ENCODE data around the gene AFDN. TPM values are rescaled to one million over a fixed set of nuclear protein-coding genes. Genes with fewer than 3 reads are reported as not detected.

AFDN gene
- total RNA-seq, 2 donors from 2014 or later: 13.5 to 15.4 TPM

DNA sequence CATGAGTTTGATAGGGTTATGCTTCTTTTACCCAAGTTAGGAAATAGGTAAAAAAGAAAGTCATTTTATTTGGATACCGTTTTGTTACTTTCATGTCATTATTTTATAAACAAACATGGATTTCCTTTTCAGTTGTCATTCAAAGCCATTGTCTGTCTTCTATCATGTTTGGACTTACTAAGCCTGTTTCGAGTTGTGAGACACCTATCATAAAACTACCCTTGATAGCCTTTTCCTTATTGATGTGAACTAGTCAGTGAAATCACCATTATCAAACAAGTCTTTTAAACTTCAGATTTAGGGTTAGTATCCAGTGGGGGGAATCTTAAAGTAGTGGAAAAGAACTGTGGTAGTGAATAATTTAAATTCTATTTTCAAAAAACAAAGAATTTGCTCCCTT, 85.8 kb downstream of the AFDN start:
- ATAC-seq: no peak
- no peaks in the 10 kb centered on the region for H3K36me3 Mint-ChIP-seq

DNA sequence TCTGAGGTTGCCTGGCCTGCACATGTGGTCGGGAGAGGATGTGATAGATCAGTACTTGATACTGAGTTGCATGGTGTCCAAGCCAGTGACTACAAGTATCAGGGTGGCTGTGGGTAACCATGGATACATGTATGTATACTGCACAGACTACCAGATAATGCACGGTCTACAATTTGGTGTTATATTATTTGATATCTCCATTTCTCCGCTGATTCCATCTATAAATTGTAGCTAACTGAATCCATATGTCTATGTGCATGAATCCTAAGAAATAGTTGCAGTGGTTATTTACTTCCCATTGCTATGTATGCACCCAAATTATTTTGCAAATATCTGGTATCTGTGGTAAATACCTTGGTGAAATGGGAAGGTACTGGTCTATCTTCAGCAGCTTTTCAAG, 87.0 kb downstream of the AFDN start:
- Mint-ChIP-seq H3K27ac (no peak overlapping the region), H3K36me3 (no peaks in the 10 kb centered on the region), H3K9me3 (no peaks in the 10 kb centered on the region)
- DNase-seq (ENCODE audit: low spot score in 2 of 2) (no peak), ATAC-seq (no peak)

More for the DNA sequence above, 85.8 kb downstream of the AFDN start:
- no peak overlapping the region for H3K27ac Mint-ChIP-seq
- no peak for DNase-seq (ENCODE audit: low spot score in 2 of 2)
- H3K9me3 Mint-ChIP-seq: no peaks in the 10 kb centered on the region

DNA sequence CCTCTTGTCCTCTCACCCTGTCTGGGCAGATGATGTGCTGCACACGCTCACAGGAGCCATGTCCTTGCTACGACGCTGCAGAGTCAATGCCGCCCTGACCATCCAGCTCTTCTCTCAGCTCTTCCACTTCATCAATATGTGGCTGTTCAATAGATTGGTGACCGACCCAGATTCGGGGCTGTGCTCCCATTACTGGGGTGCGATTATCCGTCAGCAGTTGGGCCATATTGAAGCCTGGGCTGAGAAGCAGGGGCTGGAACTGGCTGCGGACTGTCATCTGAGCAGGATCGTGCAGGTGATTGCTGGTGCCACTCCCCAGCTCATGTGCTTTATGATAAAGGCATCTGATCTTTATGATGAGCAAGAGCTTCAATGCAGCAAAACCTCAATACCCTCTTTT, 88.4 kb downstream of the AFDN start:
- DNase-seq (ENCODE audit: low spot score in 2 of 2) (no peak), ATAC-seq (no peak)
- H3K27ac Mint-ChIP-seq: no peak overlapping the region
- no peaks in the 10 kb centered on the region for H3K9me3 Mint-ChIP-seq
- no peaks in the 10 kb centered on the region for H3K36me3 Mint-ChIP-seq

- H3K27ac Mint-ChIP-seq: no peak overlapping the region
- H3K9me3 Mint-ChIP-seq: no peaks in the 10 kb centered on the region
- DNase-seq (ENCODE audit: low spot score in 2 of 2) (no peak), ATAC-seq (peak in 1 of 2 donors; percentile 63)
- H3K36me3 Mint-ChIP-seq: no peaks in the 10 kb centered on the region
Measured at GRCh38 chr6:167917551-167918154, 90.9 kb downstream of the AFDN start.

DNA sequence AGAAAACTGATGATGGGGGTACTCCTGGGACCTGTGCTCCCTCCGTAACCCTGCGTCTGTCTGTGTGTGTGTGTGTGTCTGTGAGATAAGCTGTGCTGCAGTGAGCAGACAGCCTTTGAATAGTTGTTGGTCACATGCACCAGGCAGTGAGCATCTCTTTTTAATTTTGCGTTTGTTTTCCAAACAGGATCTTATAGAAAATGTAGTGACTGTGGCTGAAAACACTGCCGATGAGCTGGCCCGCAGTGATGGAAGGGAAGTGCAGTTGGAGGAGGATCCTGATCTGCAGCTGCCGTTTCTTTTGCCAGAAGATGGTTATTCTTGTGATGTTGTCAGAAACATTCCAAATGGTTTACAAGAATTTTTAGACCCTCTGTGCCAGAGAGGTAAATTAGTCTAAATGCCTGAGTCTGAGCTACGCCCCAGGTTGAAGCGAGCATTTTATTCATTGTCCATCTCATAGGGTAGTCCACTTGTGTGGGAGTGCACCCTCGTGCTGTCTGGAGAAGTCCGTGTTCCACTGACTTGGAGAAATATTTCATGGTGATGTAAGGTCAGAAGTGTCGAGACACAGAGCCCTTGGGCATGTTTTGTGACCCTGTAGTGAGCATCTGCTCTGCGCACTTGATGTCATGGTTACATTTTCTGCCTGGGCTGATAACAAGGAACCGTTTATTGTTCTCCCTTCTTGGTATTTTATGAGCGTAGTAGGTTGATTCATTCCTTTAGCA, 92.0 kb downstream of the AFDN start:
- DNase-seq (ENCODE audit: low spot score in 2 of 2) (no peak), ATAC-seq (no peak)
- Mint-ChIP-seq H3K36me3 (no peaks in the 10 kb centered on the region), H3K27ac (no peak overlapping the region), H3K9me3 (no peaks in the 10 kb centered on the region)

DNA sequence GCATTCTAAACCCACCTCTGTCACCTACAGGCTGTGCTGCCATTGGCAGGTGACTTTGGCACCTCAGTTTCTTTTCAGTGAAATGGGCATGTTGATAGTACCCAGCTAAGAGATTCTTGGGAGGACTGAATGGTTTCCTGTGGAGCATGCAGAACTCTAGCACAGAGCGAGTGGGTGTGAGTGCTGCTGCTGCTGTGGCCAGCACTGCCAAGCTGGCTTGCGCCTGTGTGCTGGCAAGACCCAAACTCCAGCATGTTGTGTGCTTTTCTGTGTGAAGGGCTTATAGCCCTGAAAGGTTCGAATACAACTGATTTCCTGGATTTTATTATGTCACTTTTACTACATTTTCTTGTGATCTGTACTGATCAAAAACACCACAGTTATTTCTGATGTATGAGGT, 92.6 kb downstream of the AFDN start:
- no peaks in the 10 kb centered on the region for H3K36me3 Mint-ChIP-seq
- H3K9me3 Mint-ChIP-seq: no peaks in the 10 kb centered on the region
- DNase-seq (ENCODE audit: low spot score in 2 of 2) (no peak), ATAC-seq (no peak)
- no peak overlapping the region for H3K27ac Mint-ChIP-seq

DNA sequence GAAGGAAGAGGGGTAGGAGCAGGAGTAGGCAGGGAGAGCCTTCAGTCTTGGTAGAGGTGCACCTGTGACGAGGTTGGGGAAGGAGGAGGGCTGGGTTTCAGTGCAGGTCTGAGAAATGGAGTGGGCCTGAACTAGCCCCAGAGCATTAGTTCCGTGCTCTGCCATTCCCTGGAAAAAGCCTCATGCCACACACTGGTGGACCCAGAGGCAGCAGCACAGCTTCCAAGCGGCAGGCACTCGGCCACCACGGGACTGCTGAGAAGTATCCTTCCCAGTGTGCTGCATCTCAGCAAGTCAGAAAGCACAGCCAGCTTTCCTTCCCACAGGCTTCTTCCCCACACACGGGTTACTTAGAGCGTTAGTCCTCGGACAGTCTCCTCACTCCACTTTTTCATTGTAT, 93.5 kb downstream of the AFDN start:
- Mint-ChIP-seq H3K36me3 (no peaks in the 10 kb centered on the region), H3K9me3 (no peaks in the 10 kb centered on the region), H3K27ac (no peak overlapping the region)
- DNase-seq (ENCODE audit: low spot score in 2 of 2) (no peak), ATAC-seq (no peak)

GRCh38 chr6:167921831-167922230, 95.1 kb downstream of the AFDN start:
- no peak for ATAC-seq
- H3K27ac Mint-ChIP-seq: no peak overlapping the region
- DNase-seq (ENCODE audit: low spot score in 2 of 2): no peak
- H3K9me3 Mint-ChIP-seq: no peaks in the 10 kb centered on the region
- no peaks in the 10 kb centered on the region for H3K36me3 Mint-ChIP-seq

- Mint-ChIP-seq H3K27ac (no peak overlapping the region), H3K9me3 (no peaks in the 10 kb centered on the region), H3K36me3 (no peaks in the 10 kb centered on the region)
- DNase-seq (ENCODE audit: low spot score in 2 of 2) (no peak), ATAC-seq (no peak)
Measured at GRCh38 chr6:167925026-167925425, 98.3 kb downstream of the AFDN start.

DNA sequence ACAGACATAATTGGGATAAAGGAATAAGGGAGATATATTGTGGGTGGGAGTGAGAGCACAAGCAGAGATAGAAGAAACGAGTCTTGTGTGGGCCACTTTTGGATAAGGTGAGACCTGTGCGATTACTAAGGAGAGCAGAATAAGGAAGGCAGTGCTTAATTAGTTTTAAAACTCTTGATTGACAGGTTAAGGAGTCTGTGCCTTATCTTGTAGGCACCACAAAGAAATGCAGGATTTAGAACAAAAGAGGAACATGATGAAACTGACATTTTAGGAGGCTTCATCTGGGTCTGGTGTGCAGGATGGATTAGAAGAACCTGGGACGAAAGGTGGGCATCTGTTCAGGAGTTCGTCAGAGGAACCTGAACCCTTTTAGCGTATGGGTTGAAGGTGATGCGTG, 100.5 kb downstream of the AFDN start:
- H3K36me3 Mint-ChIP-seq: no peaks in the 10 kb centered on the region
- H3K27ac Mint-ChIP-seq: no peak overlapping the region
- H3K9me3 Mint-ChIP-seq: no peaks in the 10 kb centered on the region
- DNase-seq (ENCODE audit: low spot score in 2 of 2): no peak
- no peak for ATAC-seq

- no peak overlapping the region for H3K27ac Mint-ChIP-seq
- no peaks in the 10 kb centered on the region for H3K36me3 Mint-ChIP-seq
- no peak for DNase-seq (ENCODE audit: low spot score in 2 of 2)
- H3K9me3 Mint-ChIP-seq: no peaks in the 10 kb centered on the region
- no peak for ATAC-seq
Measured at GRCh38 chr6:167928111-167928510, 101.4 kb downstream of the AFDN start.

GRCh38 chr6:167930295-167930694, 103.6 kb downstream of the AFDN start:
- no peaks in the 10 kb centered on the region for H3K9me3 Mint-ChIP-seq
- no peak overlapping the region for H3K27ac Mint-ChIP-seq
- no peak for DNase-seq (ENCODE audit: low spot score in 2 of 2)
- H3K36me3 Mint-ChIP-seq: no peaks in the 10 kb centered on the region
- no peak for ATAC-seq

- Mint-ChIP-seq H3K27ac (no peak overlapping the region), H3K9me3 (no peaks in the 10 kb centered on the region), H3K36me3 (no peaks in the 10 kb centered on the region)
Measured at GRCh38 chr6:167932468-167933276, 106.0 kb downstream of the AFDN start.

GRCh38 chr6:167933290-167933689, 106.6 kb downstream of the AFDN start:
- no peaks in the 10 kb centered on the region for H3K36me3 Mint-ChIP-seq
- H3K27ac Mint-ChIP-seq: no peak overlapping the region
- no peaks in the 10 kb centered on the region for H3K9me3 Mint-ChIP-seq
- ATAC-seq (no peak), DNase-seq (ENCODE audit: low spot score in 2 of 2) (no peak)

More at GRCh38 chr6:167932468-167933276, 106.0 kb downstream of the AFDN start:
- no peak for DNase-seq (ENCODE audit: low spot score in 2 of 2)
- no peak for ATAC-seq

DNA sequence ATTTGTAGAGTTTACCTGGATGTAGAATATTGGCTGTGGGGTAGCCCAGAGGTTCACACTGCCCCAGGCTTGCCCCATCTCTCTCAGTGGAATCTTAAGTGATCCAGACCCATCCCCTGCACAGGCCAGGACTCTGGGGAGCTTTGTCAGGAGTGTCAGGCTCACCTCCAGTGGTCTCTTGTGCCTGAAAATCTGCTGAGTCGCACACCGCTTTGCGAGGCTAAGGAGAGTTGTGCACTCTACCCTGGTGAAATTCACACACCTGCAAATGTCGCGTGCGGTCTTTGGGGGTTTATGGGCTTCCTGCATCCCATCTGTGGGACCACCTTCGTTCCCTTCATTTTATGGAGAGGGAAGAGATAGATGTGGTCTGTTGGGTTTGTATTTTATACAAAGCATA, 107.1 kb downstream of the AFDN start:
- Mint-ChIP-seq H3K9me3 (no peaks in the 10 kb centered on the region), H3K36me3 (no peaks in the 10 kb centered on the region), H3K27ac (no peak overlapping the region)
- ATAC-seq: no peak
- no peak for DNase-seq (ENCODE audit: low spot score in 2 of 2)

- DNase-seq (ENCODE audit: low spot score in 2 of 2): no peak
- Mint-ChIP-seq H3K36me3 (no peaks in the 10 kb centered on the region), H3K27ac (no peak overlapping the region), H3K9me3 (no peaks in the 10 kb centered on the region)
- ATAC-seq: no peak
Measured at GRCh38 chr6:167934426-167934864, 107.7 kb downstream of the AFDN start.

DNA sequence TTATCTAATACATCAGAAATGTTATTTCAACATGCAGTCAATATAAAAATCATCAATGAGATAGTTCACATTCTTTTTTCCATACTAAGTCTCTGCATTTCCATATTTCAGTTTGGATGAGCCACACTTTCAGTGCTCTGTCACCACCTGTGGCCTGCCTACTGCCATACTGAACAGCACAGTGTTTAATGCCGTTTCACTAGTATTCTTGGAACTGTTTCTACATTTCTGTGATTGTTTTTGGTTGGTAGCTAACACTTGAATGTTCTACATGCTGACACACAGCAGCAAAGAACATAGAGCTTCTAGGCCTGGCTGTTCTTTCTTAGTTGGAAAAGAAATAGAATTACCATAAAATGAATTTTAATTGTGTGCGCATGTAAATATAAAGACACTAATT, 109.3 kb downstream of the AFDN start:
- Mint-ChIP-seq H3K9me3 (no peaks in the 10 kb centered on the region), H3K27ac (no peak overlapping the region), H3K36me3 (no peaks in the 10 kb centered on the region)
- ATAC-seq (no peak), DNase-seq (ENCODE audit: low spot score in 2 of 2) (no peak)

All from activated naive CD4-positive, alpha-beta T cell treated with anti-CD3 and anti-CD28 coated beads, Interleukin-2, amount 50 U/mL, for 72 hours (primary cell).